ENCODE measurements around the gene SPINT1. TPM values are rescaled to one million over a fixed set of nuclear protein-coding genes. Genes with fewer than 3 reads are reported as not detected.
"Not testable (repeated sequence)": the region's sequence is repeated elsewhere in the genome, so short reads cannot be mapped to it uniquely, and the experiment has no call there.

The SPINT1 gene
- total RNA-seq, 1 donor from 2014 or later = 1.6 TPM

DNA sequence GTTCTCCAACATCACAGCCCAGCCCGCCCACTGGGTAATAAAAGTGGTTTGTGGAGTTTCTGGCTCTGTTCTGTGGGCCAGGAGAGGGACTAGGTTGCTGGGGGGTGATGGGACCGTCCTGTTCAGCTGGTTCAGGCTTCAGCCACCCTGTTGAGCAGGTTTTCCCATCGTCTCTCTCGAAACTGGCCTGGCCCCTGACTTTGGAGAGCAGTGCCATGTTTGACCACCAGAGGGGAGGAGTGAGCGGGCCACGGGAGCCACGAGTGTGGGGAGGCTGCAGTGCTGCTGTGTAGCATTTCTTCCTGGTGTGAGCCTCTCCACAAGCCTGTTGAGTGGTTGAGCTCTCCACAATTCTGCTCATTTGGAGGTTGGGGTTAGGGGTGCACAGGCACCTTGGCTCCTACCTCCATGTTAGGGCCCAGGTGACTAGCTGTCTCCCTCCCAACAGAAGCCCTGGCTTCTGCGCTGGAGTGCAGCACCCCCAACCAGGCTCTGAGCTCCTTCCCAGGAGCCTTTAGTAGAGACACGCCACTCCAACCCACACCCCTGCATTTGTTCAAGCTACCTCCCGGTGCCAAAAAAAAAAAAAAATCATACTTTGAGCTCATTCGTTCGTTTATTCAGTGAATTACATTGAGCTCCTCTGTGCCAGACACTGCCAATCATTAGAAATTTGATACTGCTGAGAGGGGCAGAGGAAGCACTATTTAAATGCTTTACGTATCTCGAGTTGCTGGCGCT lies 13.9 kb downstream of the SPINT1 start:
- ATAC-seq (peak; percentile 92), DNase-seq (ENCODE audit: low spot score) (peak; percentile 74)

DNA sequence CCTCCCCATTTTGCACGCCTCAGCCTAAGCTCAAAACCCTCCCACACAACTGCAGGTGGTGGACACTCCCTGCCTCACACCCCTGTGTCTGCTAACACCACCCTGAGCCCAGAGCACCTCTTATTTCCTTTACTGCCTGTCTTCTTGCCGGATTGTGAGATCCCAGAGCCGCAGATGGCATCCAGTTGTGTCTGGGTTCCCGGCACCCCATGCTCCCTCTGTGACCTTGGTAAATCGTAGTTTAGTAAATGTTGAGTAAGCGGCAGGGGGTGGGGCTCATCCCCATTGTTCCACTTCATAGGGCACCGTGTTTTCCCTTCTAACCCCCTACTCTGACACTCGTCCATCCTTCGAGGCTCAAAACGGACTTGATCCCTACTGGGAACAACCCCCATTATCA lies 14.9 kb downstream of the SPINT1 start:
- ATAC-seq (no peak), DNase-seq (ENCODE audit: low spot score) (no peak)

DNA sequence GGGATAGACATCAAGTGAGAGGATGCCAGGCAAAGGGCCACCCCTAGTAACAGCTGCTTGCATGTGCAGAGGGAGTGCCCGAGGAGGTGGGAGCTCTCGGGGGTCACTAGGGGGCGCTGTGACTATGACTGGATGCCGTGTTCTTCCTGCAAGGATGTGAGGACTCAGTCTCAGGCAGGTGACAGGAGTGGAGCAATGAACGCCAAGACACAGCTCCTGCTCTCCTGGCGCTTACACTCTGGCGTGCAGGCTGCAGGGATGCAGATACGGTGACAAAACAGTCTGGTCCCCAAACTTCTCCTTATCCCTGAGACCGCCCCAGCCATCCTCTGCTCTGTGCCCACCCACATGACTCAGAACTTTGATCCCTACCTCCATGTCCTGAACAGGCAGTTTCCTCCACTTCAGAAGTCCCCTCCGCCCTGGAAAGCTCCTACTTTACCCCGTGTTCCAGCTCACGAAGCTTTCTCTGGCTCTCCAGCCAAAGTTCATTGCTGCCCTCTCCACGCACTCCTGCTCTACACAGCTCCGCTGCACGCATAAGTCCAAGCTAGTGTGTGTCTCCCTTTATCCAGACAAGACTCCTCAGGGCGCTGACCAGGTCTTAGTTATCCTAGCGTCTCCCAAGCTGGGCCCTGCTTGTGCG lies 15.5 kb downstream of the SPINT1 start:
- peak; percentile 81 for ATAC-seq
- DNase-seq (ENCODE audit: low spot score) = peak; percentile 72

DNA sequence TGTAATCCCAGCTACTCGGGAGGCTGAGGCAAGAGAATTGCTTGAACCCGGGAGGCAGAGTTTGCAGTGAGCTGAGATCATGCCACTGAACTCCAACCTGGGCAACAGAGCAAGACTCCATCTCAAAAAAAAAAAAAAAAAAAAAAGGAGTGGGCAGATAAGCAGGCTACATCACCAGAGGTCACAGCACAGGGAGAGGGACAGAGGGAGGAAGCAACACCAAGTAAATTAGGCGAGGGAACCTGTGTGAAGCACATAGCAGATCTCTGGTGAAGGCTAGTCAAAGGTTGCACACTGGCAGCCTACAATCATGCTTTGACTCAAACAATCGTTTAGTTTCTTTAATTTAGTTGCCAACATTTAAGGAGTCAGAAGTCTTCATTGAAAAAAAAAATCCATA lies 17.3 kb downstream of the SPINT1 start:
- not testable (repeated sequence) for DNase-seq (ENCODE audit: low spot score); ATAC-seq

DNA sequence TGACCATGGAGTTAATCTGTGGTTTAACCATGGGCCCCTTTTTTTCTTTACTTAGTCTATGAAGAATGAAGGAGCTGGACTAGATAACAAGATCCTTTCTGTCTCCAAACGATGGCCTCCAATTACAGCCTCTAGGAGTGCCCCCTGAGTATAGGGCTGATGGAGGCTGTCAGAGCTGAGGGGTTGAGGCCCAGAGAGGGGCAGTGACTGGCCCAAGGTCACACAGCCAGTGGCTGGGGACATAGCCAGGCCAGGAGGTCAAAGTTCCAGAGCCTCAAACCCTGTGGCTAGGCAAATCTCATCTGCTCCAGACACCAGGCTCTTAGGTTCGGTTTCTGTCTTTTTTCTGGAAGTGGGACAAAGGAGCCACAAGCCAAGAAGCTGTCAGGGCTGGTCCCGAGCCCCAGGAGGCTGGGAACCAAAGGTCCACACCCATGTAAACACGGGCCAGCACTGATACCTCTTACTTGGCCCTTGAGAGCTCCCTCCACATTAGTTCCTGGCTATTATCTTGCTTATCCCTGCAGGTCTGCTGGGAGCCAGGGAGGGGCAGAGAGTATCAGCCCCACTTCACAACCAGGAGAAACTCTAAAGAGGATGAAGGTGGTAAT lies 19.9 kb downstream of the SPINT1 start:
- DNase-seq (ENCODE audit: low spot score) = no peak

DNA sequence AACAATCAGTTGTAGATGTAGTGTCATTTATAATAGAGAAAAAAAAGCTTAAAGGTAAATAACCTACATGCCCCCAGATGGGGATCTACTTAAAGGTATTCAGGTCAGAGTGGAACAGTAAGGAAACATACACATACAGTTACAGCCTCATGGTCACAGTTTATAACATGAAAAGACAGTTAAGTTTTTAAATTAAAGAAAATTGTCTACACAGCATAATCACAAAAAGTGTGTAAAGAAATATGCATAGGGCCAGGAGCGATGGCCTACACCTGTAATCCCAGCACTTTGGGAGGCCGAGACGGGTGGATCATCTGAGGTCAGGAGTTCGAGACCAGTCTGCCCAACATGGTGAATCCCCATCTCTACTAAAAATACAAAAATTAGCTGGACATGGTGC lies 23.4 kb downstream of the SPINT1 start:
- ATAC-seq = no peak
- no peak for DNase-seq (ENCODE audit: low spot score)

More for the DNA sequence above, 19.9 kb downstream of the SPINT1 start:
- ATAC-seq = no peak

DNA sequence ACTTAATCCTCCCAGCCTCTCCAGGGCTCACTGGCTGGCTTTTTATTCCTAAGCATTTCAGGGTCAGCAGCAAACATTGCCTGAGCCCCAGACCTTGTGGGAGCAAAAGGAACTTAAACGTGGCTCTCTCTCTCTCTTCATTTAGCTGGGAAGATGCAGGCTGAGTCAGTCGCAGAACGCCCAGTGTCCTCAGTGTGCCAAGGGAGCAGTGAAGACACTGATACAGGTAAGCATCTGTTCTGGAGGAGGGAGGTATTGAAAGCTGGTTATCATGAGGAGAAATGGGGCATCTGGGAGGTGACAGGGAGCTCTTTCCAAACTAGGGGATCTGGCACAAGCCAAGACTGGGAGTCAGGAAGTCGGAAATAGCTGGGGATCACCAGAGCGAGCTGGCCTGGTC lies 25.8 kb downstream of the SPINT1 start:
- ATAC-seq (no peak), DNase-seq (ENCODE audit: low spot score) (no peak)

DNA sequence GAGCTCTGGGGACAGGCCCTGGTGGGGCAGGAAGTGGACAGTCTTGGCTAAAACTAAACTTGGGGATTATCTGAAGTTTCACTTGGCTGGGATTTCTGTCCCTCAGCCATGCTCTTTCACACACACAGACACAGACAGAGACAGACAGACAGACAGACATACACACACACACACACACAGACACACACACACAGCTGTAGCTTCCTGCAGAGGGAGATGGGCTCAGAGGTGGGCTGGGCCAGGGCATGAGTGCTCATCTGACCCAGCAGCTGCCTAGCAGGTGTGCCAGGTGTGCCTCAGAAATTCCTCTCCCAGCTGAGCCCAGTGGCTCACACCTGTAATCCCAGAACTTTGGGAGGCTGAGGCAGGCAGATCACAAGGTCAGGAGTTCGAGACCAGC lies 26.9 kb downstream of the SPINT1 start:
- DNase-seq (ENCODE audit: low spot score) = no peak
- ATAC-seq = no peak

DNA sequence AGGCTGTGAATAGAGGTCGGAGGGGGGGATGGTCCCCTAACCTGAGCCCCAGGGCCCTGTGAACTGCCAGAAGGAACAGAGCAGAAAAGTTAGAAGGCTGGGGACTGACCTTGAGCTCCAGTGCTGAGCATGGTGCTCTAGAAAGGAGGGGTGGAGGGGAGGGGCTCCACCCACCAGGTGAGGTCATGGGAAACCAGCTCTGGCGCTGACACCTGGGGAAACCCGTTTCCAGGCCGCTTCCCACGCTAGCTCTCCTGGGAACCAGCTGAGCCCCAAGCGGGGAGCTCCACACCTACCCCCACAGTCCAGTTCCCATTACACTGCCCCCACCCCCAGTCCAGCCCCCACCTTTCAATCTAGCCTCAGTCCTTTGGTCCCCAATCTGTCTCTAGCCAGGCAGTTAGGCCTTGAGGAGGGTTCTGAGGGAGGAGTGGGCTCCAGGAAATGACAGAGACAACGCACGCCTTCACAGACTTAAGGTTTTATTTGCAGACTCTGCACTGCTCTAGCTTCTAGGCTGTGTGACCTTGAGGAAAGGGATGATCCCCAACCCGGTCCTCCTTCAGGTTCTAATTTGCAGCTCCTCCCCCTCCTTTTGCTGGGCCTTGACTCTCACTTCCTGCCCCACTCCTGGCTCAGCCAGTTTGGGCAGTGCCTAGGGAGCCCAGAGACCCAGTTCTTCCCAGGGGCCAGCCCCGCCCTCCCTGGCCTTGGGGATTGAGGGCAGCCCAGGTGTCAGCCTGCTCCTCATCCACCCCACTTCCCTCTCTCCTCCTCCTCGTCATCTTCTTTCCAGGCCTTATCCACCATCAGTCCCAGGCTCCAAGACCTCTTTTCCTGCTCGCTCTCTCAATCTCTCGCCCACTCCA lies 28.1 kb downstream of the SPINT1 start:
- DNase-seq (ENCODE audit: low spot score) = no peak
- no peak for ATAC-seq

DNA sequence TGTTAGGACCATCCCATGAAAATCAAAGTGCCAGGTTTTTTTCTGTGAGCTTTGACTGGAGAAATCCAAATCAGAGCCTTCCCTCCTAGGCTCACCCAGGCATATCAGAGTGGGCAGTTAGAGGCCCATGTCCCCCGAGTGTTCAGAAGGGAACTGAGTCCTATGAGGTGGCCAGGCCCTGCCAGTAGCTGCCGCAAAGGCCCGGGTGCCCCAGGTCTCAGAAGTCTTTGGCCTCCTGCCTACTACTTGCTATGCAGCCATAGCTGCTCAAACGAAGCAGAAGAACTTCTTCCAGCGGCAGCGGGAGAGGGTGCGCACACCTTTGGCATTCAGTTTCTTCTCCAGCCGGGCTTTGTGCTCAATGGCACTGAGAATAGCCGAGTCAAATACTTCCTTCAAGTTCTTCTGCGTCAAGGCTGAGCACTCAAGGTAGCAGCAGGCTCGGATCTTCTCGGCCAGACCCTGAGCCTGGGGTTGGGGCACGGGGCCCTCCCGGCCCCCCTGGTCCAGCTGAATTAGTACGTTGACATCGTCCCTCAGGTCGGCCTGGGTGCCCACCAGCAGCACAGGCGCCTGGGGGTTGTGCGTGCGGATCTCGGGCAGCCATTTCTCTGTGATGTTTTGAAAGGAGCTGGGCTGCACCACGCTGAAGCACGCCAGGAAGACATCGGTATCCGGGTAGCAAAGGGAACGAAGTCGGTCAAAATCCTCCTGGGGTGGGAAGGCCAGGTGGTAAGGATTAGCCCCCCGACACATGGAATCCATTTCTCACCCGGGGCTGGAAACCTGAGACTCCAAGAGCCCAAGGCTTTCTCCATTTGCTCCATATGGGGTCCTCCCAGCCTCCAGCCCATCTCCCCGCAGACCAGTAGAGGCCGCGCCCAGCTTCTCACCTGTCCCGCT lies 29.2 kb downstream of the SPINT1 start:
- ATAC-seq (no peak), DNase-seq (ENCODE audit: low spot score) (no peak)

DNA sequence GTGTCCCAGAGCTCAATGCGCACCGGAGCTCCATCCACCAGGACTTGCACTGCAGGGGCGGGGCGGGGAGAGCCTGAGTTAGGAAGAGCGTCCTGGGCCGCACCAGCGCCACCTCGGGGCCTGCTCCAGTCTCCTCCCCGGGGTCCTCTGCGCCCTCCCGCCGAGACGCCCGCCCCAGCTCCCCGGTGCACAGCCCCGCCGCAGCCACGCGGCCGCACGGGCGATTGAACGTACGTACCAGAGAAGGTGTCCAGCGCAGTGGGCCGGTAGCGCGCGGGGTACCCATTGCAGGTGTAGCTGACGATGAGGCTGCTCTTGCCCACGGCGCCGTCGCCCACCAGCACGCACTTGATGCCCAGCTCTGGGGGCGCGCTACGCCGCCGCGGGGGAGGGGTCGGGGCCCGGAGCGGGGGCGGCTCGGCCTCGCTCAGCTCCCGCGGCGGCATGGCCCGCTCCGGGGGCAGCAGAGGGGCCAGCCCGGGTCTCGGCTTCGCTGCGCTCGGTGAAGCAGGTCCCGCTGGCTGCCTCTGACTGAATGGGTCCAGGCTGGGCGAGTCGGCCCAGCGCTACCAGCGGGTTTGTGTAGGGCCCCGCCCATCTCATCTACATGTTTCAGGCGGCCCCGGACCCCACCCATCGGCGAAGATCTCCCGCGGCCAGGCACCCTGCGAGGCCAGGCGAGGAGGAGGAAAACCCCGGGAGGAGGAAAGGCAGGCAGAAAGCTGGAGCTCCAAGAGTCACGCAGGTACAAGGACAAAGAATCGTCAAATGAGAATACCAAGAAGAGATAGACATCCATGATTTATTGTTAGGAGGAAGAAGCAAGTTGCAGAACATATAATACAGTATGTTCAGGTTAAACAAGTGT lies 30.1 kb downstream of the SPINT1 start, which contains the start of gene RHOV:
Gene RHOV (minus strand): TSS at position 541 of the 868 bp plus-strand sequence. CDS start 95 bp downstream, at position 446.
- ATAC-seq = peak; percentile 88
- no peak for DNase-seq (ENCODE audit: low spot score)

DNA sequence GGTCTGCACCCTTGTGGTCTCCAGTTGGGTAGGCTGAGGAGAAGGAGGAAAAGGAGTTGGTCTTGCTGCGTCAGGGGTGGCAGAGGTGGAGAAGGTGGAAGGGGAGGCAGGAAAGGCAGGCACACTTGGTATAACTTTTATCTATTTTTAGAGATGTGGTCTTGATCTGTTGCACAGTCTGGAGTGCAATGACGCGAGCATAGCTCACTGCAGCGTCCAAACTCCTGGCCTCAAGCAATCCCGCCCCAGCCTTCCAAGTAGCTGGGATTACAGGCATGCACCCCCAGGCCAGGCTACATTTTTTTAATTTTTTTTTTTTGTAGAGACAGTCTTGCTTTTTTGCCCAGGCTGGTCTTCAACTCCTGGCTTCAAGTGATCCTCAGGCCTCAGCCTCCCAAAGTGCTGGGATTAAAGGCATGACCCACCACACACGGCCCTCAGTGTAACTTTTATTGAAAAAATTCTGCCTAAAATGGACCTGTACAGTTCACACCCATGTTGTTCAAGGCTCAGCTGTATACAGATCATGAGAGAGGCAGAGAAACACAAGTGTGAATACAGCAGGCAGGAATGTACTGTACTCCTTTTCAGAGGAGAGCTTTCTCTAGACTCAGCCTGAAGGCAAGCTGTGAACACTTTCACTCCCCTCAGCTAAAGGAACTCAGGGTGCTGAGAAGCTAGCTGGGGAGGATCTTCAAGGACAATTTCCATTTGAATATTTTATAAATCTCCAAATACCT lies 32.3 kb downstream of the SPINT1 start:
- ATAC-seq = no peak
- no peak for DNase-seq (ENCODE audit: low spot score)

DNA sequence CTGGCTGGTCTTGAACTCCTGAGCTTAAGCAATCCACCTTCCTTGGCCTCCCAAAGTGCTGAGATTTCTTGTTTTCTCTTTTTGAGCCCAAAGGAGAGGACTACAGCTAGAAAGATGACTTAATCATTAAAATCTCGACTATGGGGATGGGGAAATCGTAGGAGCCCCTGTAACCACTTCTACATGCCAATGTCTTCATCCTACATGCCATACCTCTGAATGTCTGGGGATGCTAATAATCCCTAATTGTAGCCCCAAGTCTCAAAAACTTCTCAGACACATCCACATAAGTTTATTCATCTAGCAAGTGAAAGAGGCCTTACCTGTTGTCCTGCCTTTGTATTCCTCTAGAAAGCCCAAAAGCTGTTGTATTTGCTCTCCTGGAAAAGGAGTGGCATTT lies 33.8 kb downstream of the SPINT1 start:
- no peak for ATAC-seq
- DNase-seq (ENCODE audit: low spot score) = no peak

DNA sequence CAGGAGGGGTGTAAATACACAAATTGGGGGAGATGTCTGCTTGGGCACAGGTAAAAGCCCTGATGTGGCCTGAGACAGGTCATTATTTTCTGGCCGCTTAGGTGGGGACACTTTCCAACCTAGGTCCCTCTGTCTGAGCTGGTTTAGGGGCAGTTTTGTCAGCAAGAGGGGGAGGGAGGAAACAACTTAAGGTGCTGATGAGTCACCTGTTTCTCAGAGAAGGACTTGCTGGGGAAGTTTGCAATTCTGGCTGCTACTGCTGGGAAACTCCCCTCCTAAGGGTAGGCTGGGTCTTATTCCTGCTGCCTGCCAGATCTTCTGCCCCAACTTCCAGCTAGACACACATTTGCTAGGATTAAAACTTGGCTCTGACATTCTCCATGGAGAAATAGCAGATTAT lies 34.9 kb downstream of the SPINT1 start:
- ATAC-seq = no peak
- DNase-seq (ENCODE audit: low spot score) = no peak

DNA sequence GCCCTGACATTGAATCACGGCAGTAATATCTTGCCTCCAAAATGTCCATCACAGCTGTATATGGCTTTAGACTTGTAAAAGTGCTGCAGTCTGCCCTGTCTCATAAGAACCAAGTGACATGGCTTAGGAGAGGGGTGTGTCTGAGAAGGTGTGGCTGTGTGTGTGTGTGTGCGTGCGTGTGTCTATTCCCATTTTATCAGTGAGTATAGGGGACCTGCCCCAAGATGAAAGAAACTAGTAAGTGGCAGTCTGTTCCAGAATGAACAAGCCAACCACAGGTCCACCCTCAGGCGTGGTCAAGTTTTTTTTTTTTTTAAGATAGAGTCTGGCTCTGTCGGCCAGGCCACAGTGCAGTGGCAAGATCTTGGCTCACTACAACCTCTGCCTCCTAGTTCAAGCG lies 35.8 kb downstream of the SPINT1 start:
- ATAC-seq = no peak
- no peak for DNase-seq (ENCODE audit: low spot score)

DNA sequence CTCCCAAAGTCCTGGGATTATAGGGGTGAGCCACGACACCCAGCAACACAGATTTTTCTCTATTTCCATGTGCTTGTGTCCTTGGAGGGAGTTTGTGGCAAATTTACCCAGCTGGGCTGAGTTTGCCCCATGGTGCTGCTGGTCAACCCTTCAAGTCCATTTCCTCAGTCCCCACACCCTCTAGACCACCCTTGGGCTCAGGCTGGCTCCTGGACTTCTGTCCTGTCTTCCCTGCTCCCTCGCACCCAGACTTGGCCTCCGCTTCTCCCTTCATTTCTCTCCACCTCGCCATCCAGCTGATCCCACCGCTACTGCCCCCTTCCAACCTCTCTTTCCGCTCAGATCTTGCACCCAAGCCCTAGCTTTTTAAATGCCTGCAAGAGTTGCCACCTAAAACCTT lies 37.5 kb downstream of the SPINT1 start:
- ATAC-seq (no peak), DNase-seq (ENCODE audit: low spot score) (no peak)

DNA sequence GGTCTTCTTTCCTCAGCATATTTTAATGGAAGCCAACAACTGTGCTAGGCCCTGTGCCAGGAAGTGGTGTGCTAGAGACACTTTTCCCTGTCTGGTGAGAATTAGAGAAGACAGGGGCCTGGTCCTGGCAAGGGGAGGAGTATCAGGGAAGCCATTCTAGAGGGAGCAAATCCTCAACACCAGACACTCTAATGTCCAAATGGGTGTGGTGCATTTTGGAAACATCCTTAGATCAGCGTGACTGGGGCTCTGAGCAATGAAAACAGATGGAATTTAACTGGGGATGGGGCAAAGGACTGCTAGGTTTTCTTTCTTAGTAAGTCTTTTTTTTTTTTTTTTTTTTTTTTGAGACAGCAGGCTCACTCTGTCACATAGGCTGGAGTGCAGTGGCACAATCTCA lies 42.7 kb downstream of the SPINT1 start:
- ATAC-seq (no peak), DNase-seq (ENCODE audit: low spot score) (no peak)

DNA sequence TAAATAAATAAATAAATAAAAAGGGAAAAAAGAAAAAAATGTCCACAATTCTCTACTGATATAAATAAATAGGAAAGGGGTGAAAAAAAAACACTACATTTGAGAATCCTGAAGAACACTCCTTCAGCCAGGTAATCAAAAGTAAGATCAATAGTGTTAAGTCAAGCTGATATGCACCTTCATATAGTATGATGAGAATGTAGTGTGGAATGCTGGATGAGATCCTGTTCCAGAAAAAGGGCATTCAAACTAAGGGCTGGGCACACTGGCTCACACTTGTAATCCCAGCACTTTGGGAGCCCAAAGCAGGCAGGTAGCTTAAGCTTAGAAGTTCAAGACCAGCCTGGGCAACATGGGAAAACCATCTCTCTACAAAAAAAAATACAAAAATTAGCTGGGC lies 45.3 kb downstream of the SPINT1 start:
- ATAC-seq (no peak), DNase-seq (ENCODE audit: low spot score) (no peak)
